Measurements from ENCODE around the gene ATF7IP.

GRCh38 chr12:14325716-14326343 lies 39.7 kb upstream of the ATF7IP start:
- TF ChIP-seq SPI1 (IDR thresholded peaks at IDR 0.05; ENCODE audit: low read depth, low read length), result no peak
- no peak for TF ChIP-seq TAF1 (IDR thresholded peaks at IDR 0.05; ENCODE audit: low read depth, low read length)

Measured in GM12891 (cell line).